A673 (cell line): ENCODE measurements around the gene MAN1C1. TPM values are rescaled to one million over a fixed set of nuclear protein-coding genes. Genes with fewer than 3 reads are reported as not detected.

Experiments
- BruUV-seq: library from RNA; stranded (reverse); fragments of 400-500 nt; replicated peaks from 2 replicates; lab custom pipeline; 2021; lab: Mats Ljungman, UMichigan
- CTCF ChIA-PET: fragments of 300-600 bp; sonication (Branson Sonifier 250); formaldehyde crosslinking; loops from one replicate; lab custom pipeline; 2022; ENCODE audit warnings: antibody characterized with exemption; lab: Charles Lee
- POLR2A ChIA-PET: fragments of 300-600 bp; sonication (Branson Sonifier 250); formaldehyde crosslinking; loops from one replicate; lab custom pipeline; 2022; ENCODE audit warnings: antibody characterized with exemption; ENCODE audit not compliant: low non-redundant PET; lab: Charles Lee
- DNase-seq: peaks from one replicate; pipeline ENCODE4 v3.0.0-alpha.2; 2015; ENCODE audit warnings: low spot score
- H3K27ac ChIP-seq: fragments of 200-600 bp; sonication (generic); 2 replicates; pipeline ENCODE4 v1.5.1; 2016; ENCODE audit warnings: mixed run types, low read depth, mild to moderate bottlenecking, mixed read lengths, antibody characterized with exemption, low read length; ENCODE audit not compliant: poor library complexity, severe bottlenecking
- H3K27me3 ChIP-seq: fragments of 200-600 bp; sonication (generic); replicated peaks from 2 replicates; pipeline ENCODE4 v1.6.1; 2017; ENCODE audit warnings: mixed run types, low read depth, mild to moderate bottlenecking, mixed read lengths, antibody characterized with exemption, low read length; ENCODE audit not compliant: insufficient read depth, poor library complexity
- H3K36me3 ChIP-seq: fragments of 200-600 bp; sonication (generic); 2 replicates; pipeline ENCODE4 v1.6.1; 2016; ENCODE audit warnings: mixed run types, mild to moderate bottlenecking, mixed read lengths, antibody characterized with exemption, low read length; ENCODE audit not compliant: insufficient read depth, poor library complexity, severe bottlenecking
- H3K4me1 ChIP-seq: fragments of 200-600 bp; sonication (generic); 2 replicates; pipeline ENCODE4 v1.6.1; 2017; ENCODE audit warnings: mixed run types, mild to moderate bottlenecking, mixed read lengths, antibody characterized with exemption, low read length; ENCODE audit not compliant: insufficient read depth, poor library complexity, severe bottlenecking
- H3K4me3 ChIP-seq: fragments of 200-600 bp; sonication (generic); 2 replicates; pipeline ENCODE4 v1.5.1; 2016; ENCODE audit warnings: low read depth, mixed run types, mild to moderate bottlenecking, mixed read lengths, low read length; ENCODE audit not compliant: poor library complexity, severe bottlenecking
- H3K9me3 ChIP-seq: fragments of 200-600 bp; sonication (generic); 2 replicates; pipeline ENCODE4 v1.6.1; 2016; ENCODE audit warnings: mixed run types, low read depth, mild to moderate bottlenecking, mixed read lengths, antibody characterized with exemption, low read length; ENCODE audit not compliant: poor library complexity, severe bottlenecking
- CTCF ChIP-seq: fragments of 300-800, 200-600 bp; sonication (generic); conservative IDR thresholded peaks from 2 replicates; pipeline ENCODE4 v1.5.1; 2017; ENCODE audit warnings: low read depth, mild to moderate bottlenecking, antibody characterized with exemption, low read length, moderate library complexity, mixed read lengths
- EZH2 ChIP-seq: fragments of 200-600 bp; sonication (generic); IDR thresholded peaks from 2 replicates; pipeline ENCODE4 v1.6.1; 2017; ENCODE audit warnings: borderline replicate concordance, low read depth, mild to moderate bottlenecking, mixed read lengths, antibody characterized with exemption, low read length; ENCODE audit not compliant: poor library complexity, severe bottlenecking
- intact Hi-C: fragments of 100-400 bp; cut with micrococcal nuclease; formaldehyde crosslinking; loops from one replicate; pipeline ENCODE4 v1.10.0; 2022; ENCODE audit not compliant: unreplicated experiment
- total RNA-seq: library from RNA; stranded (reverse); gene quantifications from 2 replicates; pipeline ENCODE4 v1.2.3, GENCODE V29; 2021

Gene MAN1C1
- total RNA-seq, 1 experiment from 2014 or later = 0.21 TPM

- H3K27ac ChIP-seq = no peak overlapping the region
- no peaks in the 10 kb centered on the region for H3K4me1 ChIP-seq
Measured at GRCh38 chr1:25723250-25723880, 106.8 kb downstream of the MAN1C1 start.

GRCh38 chr1:25724201-25724600 lies 107.6 kb downstream of the MAN1C1 start:
- intact Hi-C loops = no loop called here
- no peaks in the 10 kb centered on the region for H3K4me1 ChIP-seq
- BruUV-seq = no TSS peak
- TF ChIP-seq EZH2 (no peak), CTCF (no peak)
- no peaks in the 10 kb centered on the region for H3K9me3 ChIP-seq
- H3K4me3 ChIP-seq = no peak overlapping the region
- DNase-seq = no peak
- H3K27ac ChIP-seq = no peak overlapping the region
- ChIA-PET CTCF (no interaction called here), POLR2A (no interaction called here)
- H3K36me3 ChIP-seq = no peaks in the 10 kb centered on the region
- peaks cover 10% of the 10 kb centered on the region for H3K27me3 ChIP-seq

More at GRCh38 chr1:25723250-25723880, 106.8 kb downstream of the MAN1C1 start:
- intact Hi-C loops = no loop called here
- Histone ChIP-seq H3K36me3 (no peaks in the 10 kb centered on the region), H3K4me3 (no peak overlapping the region), H3K9me3 (no peaks in the 10 kb centered on the region), H3K27me3 (peaks cover 10% of the 10 kb centered on the region)
- TF ChIP-seq CTCF (no peak), EZH2 (no peak)
- no peak for DNase-seq
- ChIA-PET CTCF (no interaction called here), POLR2A (no interaction called here)
- no TSS peak for BruUV-seq

- Histone ChIP-seq H3K27me3 (peaks cover 10% of the 10 kb centered on the region), H3K27ac (no peak overlapping the region), H3K4me3 (no peak overlapping the region), H3K9me3 (no peaks in the 10 kb centered on the region), H3K4me1 (peaks cover under 1% of the 10 kb centered on the region), H3K36me3 (no peaks in the 10 kb centered on the region)
- no peak for DNase-seq
- CTCF ChIA-PET = no interaction called here
- no TSS peak for BruUV-seq
- intact Hi-C loops = no loop called here
- no peak for TF ChIP-seq CTCF
- POLR2A ChIA-PET = no interaction called here
Measured at GRCh38 chr1:25724966-25725365, 108.4 kb downstream of the MAN1C1 start.
